Measurements from ENCODE around the gene GAREM1.

DNA sequence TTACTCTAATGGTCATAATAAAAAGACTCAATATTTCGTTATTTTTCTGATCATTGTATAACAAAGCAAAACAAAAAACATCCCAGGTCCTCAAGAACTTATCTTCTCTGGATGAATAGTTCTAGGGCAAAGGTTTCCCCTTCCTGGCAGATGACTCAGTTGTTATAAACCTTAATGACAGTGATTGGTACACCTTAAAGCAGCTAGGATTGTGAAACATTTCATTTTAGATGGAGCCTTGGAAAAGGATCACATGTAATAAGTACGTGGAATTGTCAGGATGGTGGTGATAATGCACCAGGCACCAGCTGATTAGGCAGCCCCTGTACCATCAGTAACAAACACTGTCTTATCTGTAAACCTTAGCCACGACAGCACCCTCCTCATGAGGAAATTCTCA is 233.6 kb downstream of the GAREM1 start:
- TF ChIP-seq POLR2AphosphoS5 (IDR thresholded peaks at IDR 0.05; ENCODE audit: borderline replicate concordance, low read depth, low read length) (no peak), EZH2 (IDR thresholded peaks at IDR 0.05) (no peak)

All from SK-N-MC (cell line).